VCaP (cell line): ENCODE data around the gene FBXO4.

Experiments used
- H3K27ac ChIP-seq: fragments of 450-650 bp; 2 replicates; pipeline ENCODE4 v1.5.1; 2017
- TF ChIP-seq, protein P1 (sequence below): fragments of 450-650 bp; conservative IDR thresholded peaks from 2 replicates; pipeline ENCODE4 v1.5.1; 2017; ENCODE audit warnings: mild to moderate bottlenecking, moderate library complexity

FBXO4 gene

DNA sequence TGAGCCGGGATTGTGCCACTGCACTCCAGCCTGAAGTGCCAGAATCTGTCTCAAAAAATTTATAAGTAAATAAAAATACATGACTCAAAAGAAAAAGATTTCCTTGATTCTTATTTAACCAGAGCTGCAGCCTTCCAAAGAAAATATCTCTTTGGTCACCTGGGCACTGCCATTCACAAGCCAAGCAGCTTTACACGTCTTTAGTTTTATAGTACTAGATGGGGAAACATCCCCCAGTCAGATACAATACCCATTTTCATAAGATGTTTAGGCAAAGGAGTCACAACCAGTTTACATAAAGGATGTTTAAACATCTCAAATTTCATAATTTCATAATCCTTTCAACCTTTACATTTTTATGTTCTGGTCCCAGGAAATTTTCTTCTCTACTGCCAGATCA lies 41.1 kb upstream of the FBXO4 start:
- TF ChIP-seq, protein P1, sequence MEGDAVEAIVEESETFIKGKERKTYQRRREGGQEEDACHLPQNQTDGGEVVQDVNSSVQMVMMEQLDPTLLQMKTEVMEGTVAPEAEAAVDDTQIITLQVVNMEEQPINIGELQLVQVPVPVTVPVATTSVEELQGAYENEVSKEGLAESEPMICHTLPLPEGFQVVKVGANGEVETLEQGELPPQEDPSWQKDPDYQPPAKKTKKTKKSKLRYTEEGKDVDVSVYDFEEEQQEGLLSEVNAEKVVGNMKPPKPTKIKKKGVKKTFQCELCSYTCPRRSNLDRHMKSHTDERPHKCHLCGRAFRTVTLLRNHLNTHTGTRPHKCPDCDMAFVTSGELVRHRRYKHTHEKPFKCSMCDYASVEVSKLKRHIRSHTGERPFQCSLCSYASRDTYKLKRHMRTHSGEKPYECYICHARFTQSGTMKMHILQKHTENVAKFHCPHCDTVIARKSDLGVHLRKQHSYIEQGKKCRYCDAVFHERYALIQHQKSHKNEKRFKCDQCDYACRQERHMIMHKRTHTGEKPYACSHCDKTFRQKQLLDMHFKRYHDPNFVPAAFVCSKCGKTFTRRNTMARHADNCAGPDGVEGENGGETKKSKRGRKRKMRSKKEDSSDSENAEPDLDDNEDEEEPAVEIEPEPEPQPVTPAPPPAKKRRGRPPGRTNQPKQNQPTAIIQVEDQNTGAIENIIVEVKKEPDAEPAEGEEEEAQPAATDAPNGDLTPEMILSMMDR = no peak
- H3K27ac ChIP-seq = no peak overlapping the region

DNA sequence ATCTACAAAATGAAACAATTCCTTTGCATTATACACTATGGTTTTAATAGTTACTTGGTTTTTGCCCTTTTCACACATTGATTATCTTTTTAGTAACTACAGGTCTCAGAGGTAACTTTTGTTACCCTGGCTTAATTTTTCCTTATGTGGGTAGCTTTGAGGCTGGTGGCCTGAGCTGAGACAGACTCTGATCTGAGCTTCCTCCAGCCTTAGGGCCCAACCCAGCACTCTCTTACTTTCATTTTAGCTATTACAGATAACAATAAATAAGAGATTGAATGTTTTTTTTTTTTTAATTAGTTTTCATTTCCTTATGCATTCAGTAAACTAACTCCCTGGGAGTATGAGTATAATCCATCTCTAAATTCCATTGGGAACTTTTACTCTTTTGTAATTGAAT lies 39.8 kb upstream of the FBXO4 start:
- no peak overlapping the region for H3K27ac ChIP-seq
- TF ChIP-seq, protein P1 = no peak

DNA sequence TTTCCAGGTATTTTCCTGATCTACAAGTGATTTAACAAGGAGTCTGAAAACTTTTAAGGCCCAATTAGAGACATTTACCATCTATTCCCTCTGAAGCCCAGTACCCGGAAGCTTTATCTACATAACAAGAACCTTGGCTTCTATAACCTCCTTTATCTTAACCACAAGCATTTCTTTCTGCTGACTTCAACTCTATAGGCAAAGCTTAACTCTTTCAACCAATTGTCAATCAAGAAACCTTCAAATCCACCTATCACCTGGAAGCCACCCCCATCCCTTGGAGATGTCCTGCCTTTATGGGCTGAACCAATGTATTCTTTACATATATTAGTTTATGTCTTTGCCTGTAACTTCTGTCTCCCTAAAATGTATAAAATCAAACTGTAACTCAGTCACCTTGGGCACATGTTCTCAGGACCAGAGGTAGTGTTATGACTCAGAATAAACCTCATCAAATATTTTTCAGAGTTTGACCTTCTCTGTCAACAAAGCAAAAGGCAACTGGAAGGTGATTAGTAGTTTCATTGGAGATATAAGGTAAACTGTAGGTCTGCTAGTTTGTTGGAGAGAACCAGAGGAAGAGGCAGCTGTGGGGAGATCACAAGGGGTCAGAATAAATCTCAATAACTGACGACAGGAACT lies 33.9 kb upstream of the FBXO4 start:
- TF ChIP-seq, protein P1 = no peak
- no peak overlapping the region for H3K27ac ChIP-seq

DNA sequence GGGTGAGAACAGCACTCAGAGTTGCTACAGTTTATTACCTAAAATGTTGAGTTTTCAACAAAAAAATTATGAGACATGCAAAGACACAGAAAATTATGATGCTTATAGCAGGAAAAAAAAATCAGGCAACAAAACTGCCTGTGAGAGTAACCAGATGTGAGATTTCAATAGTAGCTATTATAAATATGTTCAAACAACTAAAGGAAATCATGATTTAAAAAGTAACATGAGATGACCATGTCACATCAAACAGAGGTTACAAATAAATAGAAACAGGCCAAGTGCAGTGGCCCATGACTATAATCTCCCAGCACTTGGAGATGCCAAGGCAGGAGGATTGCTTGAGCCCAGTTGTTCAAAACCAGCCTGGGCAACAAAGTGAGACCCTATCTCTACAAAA lies 33.0 kb upstream of the FBXO4 start:
- TF ChIP-seq, protein P1 = no peak
- no peak overlapping the region for H3K27ac ChIP-seq

DNA sequence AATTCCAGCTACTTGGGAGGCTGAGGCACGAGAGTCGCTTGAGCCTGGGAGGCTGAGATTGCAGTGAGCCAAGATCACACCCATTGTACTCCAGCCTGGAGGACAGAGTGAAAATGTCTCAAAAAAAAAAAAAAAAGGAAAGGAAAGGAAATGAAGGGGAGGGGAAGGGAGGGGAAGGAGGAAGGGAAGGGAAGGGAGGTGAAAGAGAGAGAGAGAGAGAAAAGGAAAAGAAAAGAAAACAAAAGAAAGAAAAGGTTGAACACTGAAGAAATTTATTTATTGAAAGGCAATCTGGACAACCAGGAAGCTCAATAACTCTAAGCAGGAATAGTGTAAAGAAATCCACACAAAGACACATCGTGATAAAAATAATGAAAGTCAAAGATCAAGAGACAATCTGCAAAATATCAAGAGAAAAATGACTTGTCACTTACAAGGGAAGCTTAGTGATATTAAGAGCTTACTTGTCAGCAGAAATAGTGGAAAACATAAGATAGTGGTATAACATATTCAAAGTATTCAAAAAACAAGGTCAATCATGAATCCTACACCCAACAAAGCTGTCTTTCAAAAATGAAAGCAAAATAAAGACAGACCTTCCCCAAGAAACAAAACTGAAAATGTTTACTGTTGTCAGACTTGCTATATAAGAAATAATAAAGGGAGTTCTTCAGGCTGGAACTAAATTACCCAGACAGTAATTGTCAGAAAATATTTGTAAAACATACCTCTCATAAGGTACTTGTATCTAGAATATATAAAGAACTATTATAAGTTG lies 31.8 kb upstream of the FBXO4 start:
- H3K27ac ChIP-seq = no peak overlapping the region
- TF ChIP-seq, protein P1 = no peak

DNA sequence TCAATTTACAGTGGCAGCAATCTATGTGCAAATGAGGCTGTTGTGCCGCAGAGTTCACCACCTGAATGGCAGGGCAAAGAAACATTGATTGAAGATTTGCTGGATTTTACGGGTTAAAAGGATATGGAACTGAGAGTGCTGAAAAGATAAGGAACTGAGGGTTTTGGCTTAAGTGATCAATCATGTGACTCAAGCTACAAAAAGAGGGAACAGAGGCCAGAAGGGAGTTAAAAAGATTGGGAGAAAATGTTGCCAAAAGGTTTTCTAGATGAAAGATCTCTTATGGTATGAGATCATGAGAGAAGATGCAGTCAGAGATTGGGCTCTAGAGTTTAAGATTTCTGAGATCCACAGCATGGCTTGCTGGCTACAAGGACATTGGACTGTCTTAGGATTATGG lies 28.9 kb upstream of the FBXO4 start:
- TF ChIP-seq, protein P1 = no peak

DNA sequence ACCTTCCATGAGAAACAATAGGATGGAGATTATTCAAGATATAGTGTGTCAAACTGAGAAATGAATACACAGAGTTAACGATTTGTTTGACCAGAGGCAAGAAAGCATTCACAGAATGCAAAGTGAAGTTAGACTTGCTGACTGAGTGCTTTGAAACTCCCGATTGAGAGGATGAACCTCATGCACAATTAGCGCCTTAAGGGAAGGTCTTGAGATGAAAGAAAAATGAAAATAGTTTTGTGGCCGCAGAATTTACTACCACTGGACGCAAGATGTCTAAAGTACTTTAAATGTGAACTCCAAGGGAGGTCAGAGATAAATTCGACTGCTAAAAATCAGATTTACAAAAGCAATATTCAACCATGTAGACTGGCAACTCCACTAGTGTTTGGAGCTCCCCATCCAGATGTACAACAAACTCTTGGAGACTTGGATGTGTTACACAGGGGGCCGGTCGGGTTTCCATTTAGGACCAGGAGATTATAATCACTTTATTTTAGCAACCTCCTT lies 21.6 kb upstream of the FBXO4 start:
- TF ChIP-seq, protein P1 = no peak
- H3K27ac ChIP-seq = peak overlapping the region; percentile 81

More for the DNA sequence above, 28.9 kb upstream of the FBXO4 start:
- no peak overlapping the region for H3K27ac ChIP-seq
